ENCODE data around the gene CNTN1.

- TF ChIP-seq CTCF (IDR thresholded peaks at IDR 0.05) (no peak), POLR2A (IDR thresholded peaks at IDR 0.05) (no peak)
Observed at GRCh38 chr12:40999210-40999609, 307.0 kb downstream of the CNTN1 start.
